ENCODE data around the gene MACROD2.

Gene MACROD2

DNA sequence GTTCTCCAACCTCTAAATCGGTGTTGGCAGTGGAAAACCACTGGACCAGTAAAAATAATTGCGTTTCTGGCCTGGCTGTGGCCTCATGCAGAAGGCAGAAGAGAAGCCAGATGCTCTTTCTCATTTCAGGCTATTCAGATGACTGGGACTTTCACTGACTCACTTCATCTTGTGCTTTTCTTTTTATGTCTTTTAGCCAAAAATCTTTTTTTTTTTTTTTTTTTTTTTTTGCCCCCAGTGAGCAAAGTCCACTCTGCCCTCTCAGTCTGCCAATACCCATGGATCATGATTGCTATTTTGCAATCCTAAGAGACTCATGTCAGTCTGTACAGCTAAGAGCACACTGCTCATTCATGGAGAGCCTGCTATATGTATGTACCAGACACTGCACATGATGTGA lies 1615.5 kb downstream of the MACROD2 start:
- no peak for TF ChIP-seq CTCF (IDR thresholded peaks at IDR 0.05; ENCODE audit: low read depth, low read length, missing control alignments)
- no peak for DNase-seq (ENCODE audit: extremely low read depth, low read depth)
- no peak overlapping the region for H3K4me3 ChIP-seq (replicated peaks; ENCODE audit: low read depth, low read length)

- no peak overlapping the region for H3K4me3 ChIP-seq (replicated peaks; ENCODE audit: low read depth, low read length)
- no peak for TF ChIP-seq CTCF (IDR thresholded peaks at IDR 0.05; ENCODE audit: low read depth, low read length, missing control alignments)
- DNase-seq (ENCODE audit: extremely low read depth, low read depth), result no peak
These were observed 1616.2 kb downstream of the MACROD2 start for GRCh38 chr20:15611541-15611940.

DNA sequence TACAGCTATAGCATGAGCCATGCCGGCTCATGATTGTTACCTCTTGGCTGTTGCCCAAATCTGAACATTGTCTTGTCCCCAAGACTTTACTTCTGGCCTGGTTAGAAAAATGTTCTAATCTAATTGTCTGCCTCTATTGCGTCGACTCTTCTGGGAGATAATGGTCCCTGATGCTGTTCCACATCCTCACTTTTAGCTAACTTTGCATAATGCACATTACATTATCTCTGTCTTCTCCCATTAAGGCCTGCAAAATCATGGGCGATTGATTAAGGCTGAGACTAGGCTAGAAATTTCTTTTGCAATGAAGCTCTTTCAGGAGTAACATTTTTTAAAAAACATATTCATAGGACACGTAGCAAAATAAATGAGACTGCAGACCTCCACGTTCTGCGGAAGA lies 1616.9 kb downstream of the MACROD2 start:
- H3K4me3 ChIP-seq (replicated peaks; ENCODE audit: low read depth, low read length), result no peak overlapping the region
- DNase-seq (ENCODE audit: extremely low read depth, low read depth), result no peak
- no peak for TF ChIP-seq CTCF (IDR thresholded peaks at IDR 0.05; ENCODE audit: low read depth, low read length, missing control alignments)

DNA sequence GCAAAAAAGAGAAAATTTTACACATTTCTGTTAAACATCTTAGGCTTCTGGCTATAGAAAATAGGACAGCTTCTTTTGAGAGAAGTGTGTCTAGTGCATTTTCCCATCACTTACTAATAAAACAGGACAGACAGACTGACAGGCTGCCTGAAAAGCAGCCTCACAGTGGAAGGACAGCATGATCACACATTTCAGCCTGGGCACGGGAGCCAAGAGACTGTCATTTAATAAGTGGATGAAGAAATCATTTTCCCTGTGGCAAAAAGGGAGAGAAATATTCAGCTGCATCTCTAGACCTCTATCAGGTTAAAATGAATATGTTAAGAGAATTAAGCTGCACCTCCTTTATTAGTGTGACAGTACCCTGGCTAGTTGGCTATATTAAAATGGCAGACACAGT lies 1617.5 kb downstream of the MACROD2 start:
- no peak for TF ChIP-seq CTCF (IDR thresholded peaks at IDR 0.05; ENCODE audit: low read depth, low read length, missing control alignments)
- DNase-seq (ENCODE audit: extremely low read depth, low read depth), result no peak

GRCh38 chr20:15613530-15613929 lies 1618.2 kb downstream of the MACROD2 start:
- no peak for DNase-seq (ENCODE audit: extremely low read depth, low read depth)
- no peak for TF ChIP-seq CTCF (IDR thresholded peaks at IDR 0.05; ENCODE audit: low read depth, low read length, missing control alignments)
- H3K4me3 ChIP-seq (replicated peaks; ENCODE audit: low read depth, low read length), result no peak overlapping the region

More for the DNA sequence above, 1617.5 kb downstream of the MACROD2 start:
- H3K4me3 ChIP-seq (replicated peaks; ENCODE audit: low read depth, low read length), result no peak overlapping the region

DNA sequence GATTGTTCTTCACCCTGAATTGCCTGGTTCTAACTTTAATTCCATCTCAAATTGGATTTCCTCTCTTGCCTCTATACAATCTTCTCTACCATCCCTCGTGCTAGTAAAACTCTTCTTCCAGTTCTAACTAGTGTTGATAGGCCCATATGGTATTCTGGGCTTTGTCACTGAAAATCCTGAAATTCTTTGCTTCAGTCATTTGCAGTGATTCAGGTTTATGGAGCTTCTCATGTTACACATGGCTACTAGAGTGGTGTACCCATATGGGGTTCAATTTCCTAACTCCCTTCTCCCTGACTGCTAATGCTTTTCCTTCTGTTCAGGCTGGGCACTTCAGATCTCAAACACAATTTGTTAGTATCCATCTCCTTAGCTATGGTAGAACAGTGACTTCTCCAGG lies 1621.3 kb downstream of the MACROD2 start:
- no peak overlapping the region for H3K4me3 ChIP-seq (replicated peaks; ENCODE audit: low read depth, low read length)
- no peak for DNase-seq (ENCODE audit: extremely low read depth, low read depth)
- no peak for TF ChIP-seq CTCF (IDR thresholded peaks at IDR 0.05; ENCODE audit: low read depth, low read length, missing control alignments)

- no peak for TF ChIP-seq CTCF (IDR thresholded peaks at IDR 0.05; ENCODE audit: low read depth, low read length, missing control alignments)
- DNase-seq (ENCODE audit: extremely low read depth, low read depth), result no peak
- H3K4me3 ChIP-seq (replicated peaks; ENCODE audit: low read depth, low read length), result no peak overlapping the region
These were observed 1622.8 kb downstream of the MACROD2 start for GRCh38 chr20:15618110-15618509.

All from HFF-Myc (cell line).